ENCODE data around the gene CELF4. TPM values are rescaled to one million over a fixed set of nuclear protein-coding genes. Genes with fewer than 3 reads are reported as not detected.

The CELF4 gene
- total and polyA plus RNA-seq, 2 donors (not counting 3 experiments of a cell fraction or from before 2014, with no cell fraction given) = not detected

DNA sequence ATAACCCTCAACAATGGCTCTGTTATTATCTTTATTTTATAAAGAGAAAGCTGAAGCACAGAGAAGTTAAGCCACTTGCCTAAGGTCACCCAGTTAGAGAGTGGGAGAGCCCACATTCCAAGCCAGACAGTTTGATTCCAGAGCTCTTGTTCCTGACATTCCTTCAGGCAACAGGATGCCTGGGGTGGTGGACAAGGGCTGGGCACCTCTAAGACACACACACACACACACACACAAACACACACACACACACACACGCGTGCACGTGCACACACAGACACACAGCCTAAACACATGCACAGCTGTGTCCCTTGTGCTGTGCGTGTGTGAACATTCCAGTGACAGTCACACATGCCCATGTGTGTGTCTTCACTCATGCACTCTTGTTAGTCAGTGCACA lies 26.4 kb downstream of the CELF4 start:
- H4K20me1 ChIP-seq (replicated peaks; ENCODE audit: control insufficient read depth, extremely low read depth, insufficient read depth, low read length) = no peaks in the 10 kb centered on the region
- no TSS peak for BruUV-seq (replicated peaks)
- H3K9me1 ChIP-seq (replicated peaks; ENCODE audit: control insufficient read depth, extremely low read depth, insufficient read depth, low read length) = no peaks in the 10 kb centered on the region
- no peak overlapping the region for H3K4me3 ChIP-seq (replicated peaks in 1 of 3; ENCODE audit: insufficient read depth in 1 of 3, low read depth in 1 of 3, low read length in 3 of 3)
- H3K27ac ChIP-seq (ENCODE audit: insufficient read depth, low read depth, low read length) = no peak overlapping the region
- no peaks in the 10 kb centered on the region for H3K9me3 ChIP-seq (replicated peaks; ENCODE audit: control insufficient read depth, insufficient read depth, low read length)
- CTCF ChIA-PET = interaction anchor here (0.8 to 3.8 kb wide), 4 partner anchors 151 to 598 kb away, joined by 3 to 43 read pairs (median 20); no protein-coding TSS in a partner anchor
- intact Hi-C loops (cut with micrococcal nuclease) (loop anchor here (2.0 kb wide), 1 partner anchor 94 kb away; no protein-coding TSS in a partner anchor), dilution Hi-C loops (cut with MboI; ENCODE audit: extremely low pct_ligation_motif_present, low sequenced_read_pairs) (no loop called here)
- DNase-seq (ENCODE audit: low read depth, low spot score) = no peak
- peaks cover 7 to 8% of the 10 kb centered on the region in 2 experiments for H3K27me3 ChIP-seq (ENCODE audit: control insufficient read depth in 2 of 2, insufficient read depth in 2 of 2, low read length in 2 of 2)
- FAIRE-seq = no peak
- TF ChIP-seq, protein P1, sequence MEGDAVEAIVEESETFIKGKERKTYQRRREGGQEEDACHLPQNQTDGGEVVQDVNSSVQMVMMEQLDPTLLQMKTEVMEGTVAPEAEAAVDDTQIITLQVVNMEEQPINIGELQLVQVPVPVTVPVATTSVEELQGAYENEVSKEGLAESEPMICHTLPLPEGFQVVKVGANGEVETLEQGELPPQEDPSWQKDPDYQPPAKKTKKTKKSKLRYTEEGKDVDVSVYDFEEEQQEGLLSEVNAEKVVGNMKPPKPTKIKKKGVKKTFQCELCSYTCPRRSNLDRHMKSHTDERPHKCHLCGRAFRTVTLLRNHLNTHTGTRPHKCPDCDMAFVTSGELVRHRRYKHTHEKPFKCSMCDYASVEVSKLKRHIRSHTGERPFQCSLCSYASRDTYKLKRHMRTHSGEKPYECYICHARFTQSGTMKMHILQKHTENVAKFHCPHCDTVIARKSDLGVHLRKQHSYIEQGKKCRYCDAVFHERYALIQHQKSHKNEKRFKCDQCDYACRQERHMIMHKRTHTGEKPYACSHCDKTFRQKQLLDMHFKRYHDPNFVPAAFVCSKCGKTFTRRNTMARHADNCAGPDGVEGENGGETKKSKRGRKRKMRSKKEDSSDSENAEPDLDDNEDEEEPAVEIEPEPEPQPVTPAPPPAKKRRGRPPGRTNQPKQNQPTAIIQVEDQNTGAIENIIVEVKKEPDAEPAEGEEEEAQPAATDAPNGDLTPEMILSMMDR (IDR thresholded peaks at IDR 0.05; ENCODE audit: extremely low read depth in 1 of 2, insufficient read depth in 1 of 2, low read depth in 1 of 2, low read length in 2 of 2) = no peak
- TF ChIP-seq JUN (IDR thresholded peaks at IDR 0.05; ENCODE audit: borderline replicate concordance, insufficient read depth, insufficient read length, low read depth) = no peak
- TF ChIP-seq GATA2 (IDR thresholded peaks at IDR 0.05; ENCODE audit: insufficient read depth, insufficient read length, low read depth, low read length) = no peak
- no peak for TF ChIP-seq MYC (IDR thresholded peaks at IDR 0.05; ENCODE audit: low read depth, low read length)
- no peak for TF ChIP-seq FOS (IDR thresholded peaks at IDR 0.05; ENCODE audit: borderline replicate concordance, insufficient read depth, low read length)
- no peak for TF ChIP-seq EZH2 (IDR thresholded peaks at IDR 0.05; ENCODE audit: borderline replicate concordance, low read depth, low read length, severe bottlenecking)
- TF ChIP-seq POLR2AphosphoS5 (IDR thresholded peaks at IDR 0.05; ENCODE audit: insufficient read depth, low read depth, low read length) = no peak
- no peak for TF ChIP-seq MAX (IDR thresholded peaks at IDR 0.05; ENCODE audit: insufficient read depth, insufficient read length)
- no peak for TF ChIP-seq POLR2A (IDR thresholded peaks at IDR 0.05; ENCODE audit: low read depth, low read length)
- no peaks in the 10 kb centered on the region for H3K36me3 ChIP-seq (ENCODE audit: control insufficient read depth in 2 of 2, extremely low read depth in 1 of 2, insufficient read depth in 2 of 2, low read length in 2 of 2)
- H3K4me2 ChIP-seq (ENCODE audit: insufficient read depth, low read length) = no peak overlapping the region
- no peaks in the 10 kb centered on the region for H3K79me2 ChIP-seq (ENCODE audit: control insufficient read depth, insufficient read depth, low read length)
- no peak overlapping the region for H2AFZ ChIP-seq (ENCODE audit: low read depth, low read length)
- POLR2A ChIA-PET = no interaction called here
- H3K9ac ChIP-seq (replicated peaks; ENCODE audit: extremely low read depth, insufficient read depth, low read length) = no peak overlapping the region
- no peaks in the 10 kb centered on the region for H3K4me1 ChIP-seq (ENCODE audit: control insufficient read depth, extremely low read depth, insufficient read depth, low read length)
